Measurements from ENCODE around the gene WNT9B.

Gene WNT9B

DNA sequence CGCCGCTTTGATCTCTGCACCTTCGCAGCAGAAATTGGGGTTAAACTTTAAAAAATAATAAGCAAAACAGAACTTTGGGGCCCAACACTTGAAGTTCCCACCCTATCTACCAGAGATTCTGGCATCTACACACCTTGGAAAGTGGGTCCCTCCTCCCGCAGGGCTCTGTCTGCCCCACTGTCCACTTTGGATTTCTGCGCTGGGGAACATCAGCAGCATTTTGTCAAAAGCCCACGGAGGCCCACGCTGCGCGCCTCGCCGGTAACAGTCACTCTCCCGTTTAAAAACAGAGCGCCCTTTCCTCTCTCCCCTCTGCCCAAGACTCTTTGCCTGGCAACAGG is 725 bp upstream of the WNT9B start:
- TF ChIP-seq POLR2AphosphoS5 (IDR thresholded peaks at IDR 0.05; ENCODE audit: low read depth, low read length): no peak

GRCh38 chr17:46853896-46854444 is 2.6 kb downstream of the WNT9B start:
- TF ChIP-seq SIN3A (IDR thresholded peaks at IDR 0.05; ENCODE audit: borderline replicate concordance, insufficient read depth, low read length) (no peak), TAF1 (IDR thresholded peaks at IDR 0.05; ENCODE audit: borderline replicate concordance, insufficient read depth, low read length) (no peak), FOXP2 (optimal IDR thresholded peaks at IDR 0.05; ENCODE audit: borderline replicate concordance, extremely low read depth, extremely low read length, insufficient read depth) (no peak), REST (IDR thresholded peaks at IDR 0.05; ENCODE audit: insufficient read depth in 1 of 2, low read depth in 2 of 2, low read length in 2 of 2) (no peak)

GRCh38 chr17:46854515-46854914 is 3.1 kb downstream of the WNT9B start:
- TF ChIP-seq TAF1 (IDR thresholded peaks at IDR 0.05; ENCODE audit: borderline replicate concordance, insufficient read depth, low read length): no peak
- TF ChIP-seq FOXP2 (optimal IDR thresholded peaks at IDR 0.05; ENCODE audit: borderline replicate concordance, extremely low read depth, extremely low read length, insufficient read depth): no peak
- TF ChIP-seq REST (IDR thresholded peaks at IDR 0.05; ENCODE audit: insufficient read depth in 1 of 2, low read depth in 2 of 2, low read length in 2 of 2): no peak
- TF ChIP-seq SIN3A (IDR thresholded peaks at IDR 0.05; ENCODE audit: borderline replicate concordance, insufficient read depth, low read length): no peak
- no peak for TF ChIP-seq POLR2AphosphoS5 (IDR thresholded peaks at IDR 0.05; ENCODE audit: low read depth, low read length)

DNA sequence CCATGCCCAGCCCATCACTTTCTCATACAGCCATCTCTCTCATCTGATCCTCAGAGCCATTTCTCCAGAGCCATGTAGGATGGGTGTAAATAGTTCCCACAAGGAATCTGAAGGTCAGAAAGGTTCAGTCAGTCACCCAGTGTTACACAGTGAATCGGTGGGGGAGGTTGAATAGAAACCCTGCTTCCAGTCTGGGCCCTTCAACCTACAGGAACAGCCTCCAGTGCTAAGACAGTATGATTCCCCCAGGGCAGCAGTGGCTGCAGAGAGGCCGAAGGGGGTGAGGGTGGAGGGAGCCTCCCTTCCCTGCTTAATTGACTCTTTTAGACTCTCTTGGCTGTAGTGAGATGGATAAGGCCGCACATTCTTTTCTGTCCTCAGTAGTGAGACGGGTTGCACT is 3.6 kb downstream of the WNT9B start:
- TF ChIP-seq TAF1 (IDR thresholded peaks at IDR 0.05; ENCODE audit: borderline replicate concordance, insufficient read depth, low read length) (no peak), FOXP2 (optimal IDR thresholded peaks at IDR 0.05; ENCODE audit: borderline replicate concordance, extremely low read depth, extremely low read length, insufficient read depth) (no peak), SIN3A (IDR thresholded peaks at IDR 0.05; ENCODE audit: borderline replicate concordance, insufficient read depth, low read length) (no peak), POLR2AphosphoS5 (IDR thresholded peaks at IDR 0.05; ENCODE audit: low read depth, low read length) (no peak), REST (IDR thresholded peaks at IDR 0.05; ENCODE audit: insufficient read depth in 1 of 2, low read depth in 2 of 2, low read length in 2 of 2) (no peak)

DNA sequence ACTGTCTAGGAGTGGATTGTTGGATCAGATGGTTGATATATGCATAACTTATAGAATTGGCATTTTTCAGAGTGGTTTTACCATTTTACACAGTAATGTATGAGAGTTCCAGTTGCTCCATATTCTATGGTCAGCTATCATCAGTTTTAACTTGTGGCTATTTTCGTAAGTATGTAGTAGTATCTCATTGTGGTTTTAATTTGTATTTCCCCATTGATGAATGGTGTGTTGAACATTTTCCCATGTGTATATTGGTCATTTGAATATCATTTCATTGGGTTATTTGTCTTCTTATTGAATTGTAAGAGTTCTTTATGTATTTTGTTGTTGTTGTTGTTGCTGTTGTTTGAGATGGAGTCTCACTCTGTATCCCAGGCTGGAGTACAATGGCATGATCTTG is 6.2 kb downstream of the WNT9B start:
- TF ChIP-seq SIN3A (IDR thresholded peaks at IDR 0.05; ENCODE audit: borderline replicate concordance, insufficient read depth, low read length): no peak
- no peak for TF ChIP-seq REST (IDR thresholded peaks at IDR 0.05; ENCODE audit: insufficient read depth in 1 of 2, low read depth in 2 of 2, low read length in 2 of 2)
- TF ChIP-seq FOXP2 (optimal IDR thresholded peaks at IDR 0.05; ENCODE audit: borderline replicate concordance, extremely low read depth, extremely low read length, insufficient read depth): no peak
- no peak for TF ChIP-seq TAF1 (IDR thresholded peaks at IDR 0.05; ENCODE audit: borderline replicate concordance, insufficient read depth, low read length)
- TF ChIP-seq POLR2AphosphoS5 (IDR thresholded peaks at IDR 0.05; ENCODE audit: low read depth, low read length): no peak
